GM19193 (cell line): Measurements from ENCODE around the gene GHR.

ENCODE experiments used
- POLR2A ChIP-seq: IDR thresholded peaks from 4 replicates; pipeline ENCODE4 v1.6.1; 2011; ENCODE audit not compliant: insufficient read depth, insufficient read length; ENCODE audit errors: extremely low read depth

Gene GHR

GRCh38 chr5:42592401-42593140, 169.3 kb downstream of the GHR start:
- TF ChIP-seq POLR2A = no peak

DNA sequence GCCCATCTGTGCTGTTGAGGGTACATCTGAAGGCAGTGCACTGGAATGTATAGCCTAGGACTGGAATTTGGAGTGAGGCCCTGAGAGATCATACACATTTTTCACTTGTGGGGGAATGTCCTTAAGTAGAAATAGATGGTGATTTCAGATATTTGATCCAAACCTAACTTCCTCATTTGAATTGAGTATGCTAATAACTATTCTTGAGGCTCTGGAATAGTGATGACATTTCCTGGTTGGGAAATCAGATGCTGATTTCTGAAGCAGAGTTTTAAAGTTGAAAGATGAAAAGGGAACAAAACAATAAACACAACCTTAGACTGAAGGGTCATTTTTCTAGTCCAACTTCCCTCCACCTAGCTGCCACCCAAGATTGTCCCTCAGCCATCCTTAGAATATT, 170.4 kb downstream of the GHR start:
- TF ChIP-seq POLR2A = no peak

- TF ChIP-seq POLR2A = no peak
Measured at GRCh38 chr5:42595597-42595996, 172.4 kb downstream of the GHR start.

- no peak for TF ChIP-seq POLR2A
Measured at GRCh38 chr5:42596817-42597216, 173.6 kb downstream of the GHR start.

DNA sequence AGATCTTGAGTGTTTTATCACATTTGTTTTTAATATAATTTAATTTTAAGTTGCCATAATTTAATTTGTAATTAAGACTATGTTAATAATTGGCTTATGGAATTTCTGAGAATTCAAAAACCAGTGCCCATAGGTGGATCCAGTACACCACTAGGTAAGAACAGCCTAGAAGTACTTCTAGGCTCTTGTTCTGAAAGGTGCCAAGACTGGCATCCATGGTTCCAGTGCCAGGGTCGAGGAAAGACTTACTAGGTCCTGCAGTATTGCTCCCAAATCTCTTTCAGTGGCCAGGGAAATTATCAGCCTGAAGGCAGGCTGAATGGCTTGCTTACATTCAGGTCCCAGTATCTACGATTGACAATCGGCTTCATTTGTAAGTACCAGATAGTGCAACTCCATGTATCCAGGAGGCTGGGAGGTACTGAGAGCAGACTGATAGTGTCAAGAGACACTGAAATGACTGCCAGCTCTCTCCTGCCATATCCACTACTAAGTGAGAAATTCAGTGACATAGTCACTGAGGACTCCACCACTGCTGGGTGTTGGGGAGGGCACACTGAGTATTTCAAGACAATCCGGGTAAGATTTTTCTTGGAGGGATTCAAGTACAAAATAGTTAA, 174.2 kb downstream of the GHR start:
- TF ChIP-seq POLR2A = no peak

GRCh38 chr5:42598311-42598710, 175.1 kb downstream of the GHR start:
- TF ChIP-seq POLR2A = no peak

- no peak for TF ChIP-seq POLR2A
Measured at GRCh38 chr5:42599106-42599505, 175.9 kb downstream of the GHR start.

GRCh38 chr5:42600441-42600840, 177.2 kb downstream of the GHR start:
- TF ChIP-seq POLR2A = no peak

DNA sequence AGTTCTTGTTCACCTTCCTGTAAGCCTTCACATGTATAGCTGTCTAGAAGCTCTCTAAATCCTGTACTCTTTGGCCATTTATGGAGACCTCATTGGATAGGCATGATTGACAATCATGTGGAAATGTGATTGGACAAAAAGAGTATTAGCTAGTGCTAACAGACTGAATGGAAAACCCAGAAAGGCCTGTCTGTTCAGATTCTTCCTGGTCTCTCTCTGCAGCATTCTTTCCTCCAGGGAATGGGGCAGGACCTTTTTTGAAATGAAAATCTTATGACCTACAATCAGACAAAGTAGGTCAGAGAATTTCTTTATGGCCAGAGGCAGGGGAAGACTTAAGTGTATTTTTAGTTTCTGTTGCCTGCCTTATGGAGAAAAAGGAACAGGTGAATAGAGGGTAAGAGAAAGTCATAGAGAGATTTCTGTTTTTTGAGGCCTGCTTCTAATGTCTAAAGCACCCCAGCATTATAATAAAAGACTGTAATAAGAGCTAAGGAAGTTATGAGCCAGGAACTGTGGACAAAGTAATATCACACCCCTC, 181.0 kb downstream of the GHR start:
- no peak for TF ChIP-seq POLR2A

DNA sequence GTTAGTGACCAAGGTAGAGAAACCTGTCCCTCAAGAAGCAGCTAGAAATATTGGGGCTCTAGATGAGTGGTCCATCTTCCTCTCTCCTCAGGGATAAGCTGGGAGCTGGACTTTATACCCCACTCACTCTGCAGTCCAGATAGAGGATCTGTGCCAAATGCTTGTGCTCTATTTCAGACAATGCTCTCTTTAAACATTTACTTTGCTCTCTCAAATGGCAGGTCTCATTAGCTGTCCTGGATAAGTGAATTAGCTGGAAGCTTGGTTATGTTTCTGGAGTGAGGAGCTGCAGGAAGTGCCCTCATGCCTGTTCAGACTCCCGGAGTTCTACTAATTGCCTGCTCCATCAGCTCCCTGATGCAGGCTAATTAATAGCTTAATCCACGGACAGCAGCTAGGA, 182.3 kb downstream of the GHR start:
- no peak for TF ChIP-seq POLR2A

GRCh38 chr5:42606464-42606869, 183.2 kb downstream of the GHR start:
- no peak for TF ChIP-seq POLR2A

DNA sequence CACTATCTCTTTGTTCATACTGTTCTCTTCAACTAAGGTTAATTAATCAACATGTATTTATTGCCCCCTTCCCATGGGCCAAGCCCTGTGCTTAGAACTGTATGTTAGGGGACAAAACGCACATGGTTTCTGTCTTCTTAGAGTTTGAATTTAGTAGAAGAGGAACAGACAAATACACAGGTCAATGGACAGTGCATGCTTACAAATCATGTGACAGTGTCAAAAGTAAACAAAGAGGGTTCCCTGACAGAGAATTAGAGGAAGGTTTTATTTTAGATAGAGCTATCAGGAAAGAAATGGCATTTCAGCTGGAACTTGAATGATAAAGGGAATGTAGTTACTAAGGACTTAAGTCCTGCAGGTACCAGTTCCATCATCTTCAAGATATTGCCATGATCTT, 188.2 kb downstream of the GHR start:
- TF ChIP-seq POLR2A = no peak

- TF ChIP-seq POLR2A = no peak
Measured at GRCh38 chr5:42612750-42613366, 189.6 kb downstream of the GHR start.

GRCh38 chr5:42614509-42614908, 191.3 kb downstream of the GHR start:
- TF ChIP-seq POLR2A = no peak

- TF ChIP-seq POLR2A = no peak
Measured at GRCh38 chr5:42620579-42621216, 197.5 kb downstream of the GHR start.
